ENCODE measurements around the gene RHAG.

DNA sequence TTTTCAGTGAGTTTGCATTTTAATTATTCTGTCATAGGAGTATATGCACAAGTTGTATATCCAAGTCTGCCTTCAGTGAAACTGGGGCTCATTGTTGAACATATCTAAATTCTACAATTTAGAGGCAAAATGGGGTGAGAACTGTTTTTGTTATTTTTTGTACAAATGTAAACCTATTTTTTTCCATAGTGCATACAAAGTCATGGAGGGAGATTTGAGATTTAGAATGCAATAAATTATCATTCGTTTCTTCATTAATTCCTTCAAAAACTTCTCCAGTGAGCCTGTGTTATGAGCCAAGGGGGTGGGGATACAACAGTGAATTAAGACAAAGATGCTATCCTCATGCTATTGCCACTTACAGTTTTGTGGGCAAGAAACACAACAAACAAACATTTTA lies 29.8 kb upstream of the RHAG start:
- TF ChIP-seq, protein P1, sequence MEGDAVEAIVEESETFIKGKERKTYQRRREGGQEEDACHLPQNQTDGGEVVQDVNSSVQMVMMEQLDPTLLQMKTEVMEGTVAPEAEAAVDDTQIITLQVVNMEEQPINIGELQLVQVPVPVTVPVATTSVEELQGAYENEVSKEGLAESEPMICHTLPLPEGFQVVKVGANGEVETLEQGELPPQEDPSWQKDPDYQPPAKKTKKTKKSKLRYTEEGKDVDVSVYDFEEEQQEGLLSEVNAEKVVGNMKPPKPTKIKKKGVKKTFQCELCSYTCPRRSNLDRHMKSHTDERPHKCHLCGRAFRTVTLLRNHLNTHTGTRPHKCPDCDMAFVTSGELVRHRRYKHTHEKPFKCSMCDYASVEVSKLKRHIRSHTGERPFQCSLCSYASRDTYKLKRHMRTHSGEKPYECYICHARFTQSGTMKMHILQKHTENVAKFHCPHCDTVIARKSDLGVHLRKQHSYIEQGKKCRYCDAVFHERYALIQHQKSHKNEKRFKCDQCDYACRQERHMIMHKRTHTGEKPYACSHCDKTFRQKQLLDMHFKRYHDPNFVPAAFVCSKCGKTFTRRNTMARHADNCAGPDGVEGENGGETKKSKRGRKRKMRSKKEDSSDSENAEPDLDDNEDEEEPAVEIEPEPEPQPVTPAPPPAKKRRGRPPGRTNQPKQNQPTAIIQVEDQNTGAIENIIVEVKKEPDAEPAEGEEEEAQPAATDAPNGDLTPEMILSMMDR (conservative IDR thresholded peaks at IDR 0.05; ENCODE audit: low read length) = no peak
- no peak for TF ChIP-seq EZH2phosphoT487 (IDR thresholded peaks at IDR 0.05; ENCODE audit: borderline replicate concordance, low read depth, low read length)

Measured in OCI-LY7 (cell line).